HepG2 (cell line): ENCODE data around the gene BMPER. TPM values are rescaled to one million over a fixed set of nuclear protein-coding genes. Genes with fewer than 3 reads are reported as not detected.

Experiments used
- ATAC-seq: fragments of 200-7000 bp; cut with Tn5 transposase; 3 replicates; pipeline ENCODE4 v1.9.1; 2020; ENCODE audit warnings: mild to moderate bottlenecking, moderate library complexity
- BruUV-seq: library from RNA; stranded (reverse); fragments of 400-500 nt; replicated peaks from 2 replicates; lab custom pipeline; 2021; lab: Mats Ljungman, UMichigan
- CTCF ChIA-PET: fragments of 300-600 bp; formaldehyde crosslinking; extraction: SDS; loops from one replicate; lab custom pipeline; 2021; ENCODE audit warnings: low total read pairs, inconsistent platforms, low intra/inter-chr PET ratio; lab: Yijun Ruan, JAX
- POLR2A ChIA-PET: fragments of 350-600 bp; sonication (Branson Sonifier 250); formaldehyde crosslinking; loops from one replicate; lab custom pipeline; 2020; ENCODE audit warnings: antibody characterized with exemption, inconsistent platforms; lab: Yijun Ruan, JAX
- DNase-seq: peaks from one replicate; pipeline ENCODE4 v3.0.0-alpha.2; 2015; ENCODE audit warnings: low spot score
- FAIRE-seq: peaks from 3 replicates; lab custom pipeline; 2011; peaks lifted over from hg19 to GRCh38; lab: Jason Lieb, UNC
- H2AFZ ChIP-seq: one replicate; pipeline ENCODE4 v1.6.1; 2011; ENCODE audit warnings: low read length, inconsistent platforms
- H3K27ac ChIP-seq: fragments of 300-600 bp; 3 replicates; pipeline ENCODE4 v1.8.0; 2011; ENCODE audit warnings: mixed run types, mild to moderate bottlenecking, mixed read lengths, low read length, inconsistent platforms; ENCODE audit not compliant: insufficient read depth; ENCODE audit errors: extremely low read length
- H3K27me3 ChIP-seq, 2 experiments: fragments of 200-600 bp in 1 of 2; 2 replicates in 1 of 2; 3 replicates in 1 of 2; pipeline versions ENCODE4 v1.6.0 to v1.8.0; 2011; ENCODE audit warnings: low read length in 2 of 2, mild to moderate bottlenecking in 2 of 2, moderate library complexity in 2 of 2, inconsistent platforms in 1 of 2; ENCODE audit not compliant: insufficient read depth in 2 of 2, control insufficient read depth in 1 of 2
- H3K36me3 ChIP-seq, 2 experiments: fragments of 200-600 bp in 1 of 2; replicated peaks in 1 of 2; 2 replicates in 1 of 2; 3 replicates in 1 of 2; pipeline versions ENCODE4 v1.5.1 to v1.8.0; 2011; ENCODE audit warnings: low read length in 2 of 2, inconsistent platforms in 1 of 2; ENCODE audit not compliant: insufficient read depth in 2 of 2, control insufficient read depth in 1 of 2
- H3K4me1 ChIP-seq: 2 replicates; pipeline ENCODE4 v1.5.1; 2012; ENCODE audit warnings: low read length, inconsistent platforms; ENCODE audit not compliant: insufficient read depth
- H3K4me2 ChIP-seq: 2 replicates; pipeline ENCODE4 v1.6.0; 2011; ENCODE audit warnings: low read depth, low read length, inconsistent platforms
- H3K4me3 ChIP-seq, 3 experiments: fragments of 200-600 bp in 1 of 3; sonication (generic), shearing (Covaris generic) in 1 of 3; replicated peaks in 1 of 3; 2 replicates each; pipeline ENCODE4 v1.5.1; 2011 to 2016; ENCODE audit warnings: low read length in 3 of 3, inconsistent platforms in 2 of 3, low read depth in 2 of 3, mild to moderate bottlenecking in 2 of 3, control low read depth in 1 of 3, mixed read lengths in 1 of 3; ENCODE audit not compliant: insufficient read depth in 1 of 3
- H3K79me2 ChIP-seq: one replicate; pipeline ENCODE4 v1.6.1; 2011; ENCODE audit warnings: low read length, inconsistent platforms; ENCODE audit not compliant: insufficient read depth
- H3K9ac ChIP-seq: 2 replicates; pipeline ENCODE4 v1.6.0; 2011; ENCODE audit warnings: mild to moderate bottlenecking, low read depth, low read length, inconsistent platforms; ENCODE audit not compliant: insufficient read depth
- H3K9me3 ChIP-seq: 2 replicates; pipeline ENCODE4 v1.5.1; 2012; ENCODE audit warnings: mild to moderate bottlenecking, low read length
- H4K20me1 ChIP-seq: 2 replicates; pipeline ENCODE4 v1.6.0; 2011; ENCODE audit warnings: inconsistent platforms, mild to moderate bottlenecking, low read length, moderate library complexity; ENCODE audit not compliant: insufficient read depth
- DNMT3B ChIP-seq: conservative IDR thresholded peaks from 2 replicates; pipeline ENCODE4 v1.6.1; 2016; ENCODE audit warnings: missing biosample characterization, control low read depth
- HMGA1 ChIP-seq: sonication (generic); formaldehyde crosslinking; conservative IDR thresholded peaks from 2 replicates; pipeline ENCODE4 v1.4.0; 2020; ENCODE audit warnings: missing genetic modification reagents
- ISX ChIP-seq: sonication (generic); formaldehyde crosslinking; conservative IDR thresholded peaks from 2 replicates; pipeline ENCODE4 v1.5.0; 2020; ENCODE audit warnings: missing genetic modification reagents
- KAT8 ChIP-seq: IDR thresholded peaks from 2 replicates; pipeline ENCODE4 v1.6.1; 2016; ENCODE audit warnings: missing genetic modification reagents, missing compliant biosample characterization
- PHB2 ChIP-seq: fragments of 450-650 bp; IDR thresholded peaks from 2 replicates; pipeline ENCODE4 v1.6.1; 2018; ENCODE audit not compliant: partially characterized antibody
- PRDM15 ChIP-seq: sonication (generic); formaldehyde crosslinking; IDR thresholded peaks from 2 replicates; pipeline ENCODE4 v1.4.0; 2020; ENCODE audit warnings: missing genetic modification reagents
- TSC22D2 ChIP-seq: sonication (generic); formaldehyde crosslinking; IDR thresholded peaks from 2 replicates; pipeline ENCODE4 v1.5.1; 2020; ENCODE audit warnings: missing genetic modification reagents, mild to moderate bottlenecking, borderline replicate concordance
- ZFP37 ChIP-seq: sonication (generic); formaldehyde crosslinking; IDR thresholded peaks from 2 replicates; pipeline ENCODE4 v1.4.0; 2020; ENCODE audit warnings: missing genetic modification reagents, borderline replicate concordance
- ZFP41 ChIP-seq: sonication (generic); formaldehyde crosslinking; IDR thresholded peaks from 2 replicates; pipeline ENCODE4 v1.4.0; 2020; ENCODE audit warnings: mild to moderate bottlenecking, missing genetic modification reagents, borderline replicate concordance
- ZNF333 ChIP-seq: sonication (generic); formaldehyde crosslinking; IDR thresholded peaks from 2 replicates; pipeline ENCODE4 v1.4.0; 2020; ENCODE audit warnings: mild to moderate bottlenecking, missing genetic modification reagents, borderline replicate concordance
- ZNF34 ChIP-seq: sonication (generic); formaldehyde crosslinking; IDR thresholded peaks from 2 replicates; pipeline ENCODE4 v1.4.0; 2020; ENCODE audit warnings: mild to moderate bottlenecking, missing genetic modification reagents, borderline replicate concordance
- ZNF564 ChIP-seq: sonication (generic); formaldehyde crosslinking; IDR thresholded peaks from 2 replicates; pipeline ENCODE4 v1.8.1; 2023; ENCODE audit warnings: mild to moderate bottlenecking, missing genetic modification reagents
- ZNF691 ChIP-seq: sonication (generic); formaldehyde crosslinking; IDR thresholded peaks from 2 replicates; pipeline ENCODE4 v1.4.0; 2020; ENCODE audit warnings: missing genetic modification reagents, low read depth, mild to moderate bottlenecking, borderline replicate concordance
- ZNF891 ChIP-seq: sonication (generic); formaldehyde crosslinking; IDR thresholded peaks from 2 replicates; pipeline ENCODE4 v1.5.0; 2020; ENCODE audit warnings: mild to moderate bottlenecking, missing genetic modification reagents
- ZSCAN21 ChIP-seq: sonication (generic); formaldehyde crosslinking; IDR thresholded peaks from 2 replicates; pipeline ENCODE4 v1.8.0; 2022; ENCODE audit warnings: mild to moderate bottlenecking, missing genetic modification reagents, moderate library complexity, borderline replicate concordance
- ZSCAN5A ChIP-seq: sonication (generic); formaldehyde crosslinking; IDR thresholded peaks from 2 replicates; pipeline ENCODE4 v1.8.0; 2022; ENCODE audit warnings: mild to moderate bottlenecking, missing genetic modification reagents, borderline replicate concordance
- WGBS: methylation state at CpG from one replicate; pipeline ENCODE4 v1.1.6; 2017; ENCODE audit warnings: low lambda C conversion rate; 5-methylcytosine and 5-hydroxymethylcytosine counted together
- in situ Hi-C: cut with HindIII; loops from 2 replicates; pipeline ENCODE4 v1.10.0; 2017; ENCODE audit warnings: low pct_unique_long_range_greater_than_20kb; ENCODE audit not compliant: extremely low pct_ligation_motif_present
- intact Hi-C: fragments of 100-400 bp; cut with micrococcal nuclease; formaldehyde crosslinking; loops from one replicate; pipeline ENCODE4 v1.10.0; 2022; ENCODE audit not compliant: unreplicated experiment
- polyA plus RNA-seq, 8 experiments: library from polyadenylated mRNA; depleted of rRNA in 3 of 8; stranded (reverse) in 7 of 8; unstranded in 1 of 8; fragments of >200 nt; fragmentation: Illumina TruSeq in 4 of 8; extraction: Trizol in 4 of 8; gene quantifications; 2 replicates each; pipeline versions ENCODE4 v1.2.1 to v1.2.3, GENCODE V29; 2011 to 2016; ENCODE audit warnings: low read depth in 4 of 8, missing spikeins in 1 of 8, mixed read lengths in 1 of 8; ENCODE audit not compliant: insufficient read depth in 1 of 8
- total RNA-seq, 5 experiments: library from RNA; depleted of rRNA; stranded (reverse); fragments of >200 nt; fragmentation: Illumina TruSeq; extraction: Trizol; gene quantifications; 2 replicates each; pipeline ENCODE4 v1.2.3, GENCODE V29; 2016; ENCODE audit warnings: low read depth in 1 of 5
- TF ChIP-seq, protein P1 (sequence below): sonication (generic); formaldehyde crosslinking; IDR thresholded peaks from 2 replicates; pipeline ENCODE4 v1.5.0; 2020; ENCODE audit warnings: missing genetic modification reagents

The BMPER gene
- total and polyA plus RNA-seq, 2 of the 13 experiments (the other 11 are each of a cell fraction or from before 2014, with no cell fraction given) = not detected

DNA sequence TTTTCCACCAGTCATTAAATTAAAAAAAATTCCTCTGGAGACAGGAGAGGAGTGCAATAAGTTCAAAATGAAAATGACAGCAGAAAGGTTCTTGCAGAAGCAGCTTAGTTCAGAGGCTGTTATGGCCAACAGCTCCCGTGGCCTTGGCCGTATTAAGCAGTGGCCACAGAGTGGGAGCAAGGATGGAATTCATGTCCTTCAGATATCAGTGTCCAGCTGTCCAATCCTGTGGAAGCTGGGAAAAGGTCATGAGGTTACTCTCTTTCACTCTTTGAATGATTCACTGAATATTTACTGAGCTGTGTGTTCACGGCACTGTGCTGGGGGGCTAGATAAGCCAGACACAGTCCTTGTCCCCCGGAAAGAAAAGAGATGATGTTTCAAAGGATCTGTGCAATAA is 231.8 kb downstream of the BMPER start (continued):
- no peak for TF ChIP-seq PRDM15 (CRISPR knock-in tag)
- TF ChIP-seq ZNF34 (CRISPR knock-in tag) = no peak
- no peak for TF ChIP-seq ZNF891 (CRISPR knock-in tag)
- TF ChIP-seq ZFP41 (CRISPR knock-in tag) = no peak

- no peak for DNase-seq
- H3K9me3 ChIP-seq = no peaks in the 10 kb centered on the region
- H4K20me1 ChIP-seq = no peaks in the 10 kb centered on the region
- no peak overlapping the region for H3K4me3 ChIP-seq
- H3K9ac ChIP-seq = no peak overlapping the region
- no peaks in the 10 kb centered on the region for H3K36me3 ChIP-seq
- intact Hi-C loops = loop anchor here (10.0 kb wide), 1 partner anchor 186 kb away; no protein-coding TSS in a partner anchor
- no peak for FAIRE-seq
- TF ChIP-seq ZSCAN21 (CRISPR knock-in tag) (no peak), ZNF564 (CRISPR knock-in tag) (no peak), DNMT3B (no peak), ZNF333 (CRISPR knock-in tag) (no peak), ZSCAN5A (CRISPR knock-in tag) (no peak), KAT8 (CRISPR knock-in tag) (no peak), ISX (CRISPR knock-in tag) (no peak), ZFP37 (CRISPR knock-in tag) (no peak), HMGA1 (CRISPR knock-in tag) (no peak), TSC22D2 (CRISPR knock-in tag) (no peak), ZNF691 (CRISPR knock-in tag) (no peak), PHB2 (no peak)
- TF ChIP-seq, protein P1, sequence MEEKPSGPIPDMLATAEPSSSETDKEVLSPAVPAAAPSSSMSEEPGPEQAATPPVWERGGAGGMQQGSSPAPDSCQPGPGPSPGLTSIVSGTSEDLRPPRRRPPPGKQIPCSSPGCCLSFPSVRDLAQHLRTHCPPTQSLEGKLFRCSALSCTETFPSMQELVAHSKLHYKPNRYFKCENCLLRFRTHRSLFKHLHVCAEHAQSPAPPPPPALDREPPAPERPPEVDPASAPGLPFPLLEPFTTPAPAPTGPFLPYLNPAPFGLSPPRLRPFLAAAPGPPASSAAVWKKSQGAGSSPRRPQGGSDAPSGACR = no peak
- TF ChIP-seq, all 625 proteins: peak for 0
- ATAC-seq = no peak
- Histone ChIP-seq H3K4me1 (no peaks in the 10 kb centered on the region), H2AFZ (no peak overlapping the region), H3K27me3 (peaks cover 0 to 4% of the 10 kb centered on the region in 2 experiments; a peak in 1 of 5 replicates), H3K4me2 (no peak overlapping the region), H3K79me2 (no peaks in the 10 kb centered on the region), H3K27ac (no peak overlapping the region)
- 0% methylated on average over 2 of the region's 2 CpGs for WGBS
- BruUV-seq = no TSS peak
- in situ Hi-C loops = loop anchor here (5.0 kb wide), 1 partner anchor 459 kb away; no protein-coding TSS in a partner anchor
- POLR2A ChIA-PET = no interaction called here
- CTCF ChIA-PET = no interaction called here
These were observed 233.1 kb downstream of the BMPER start for GRCh38 chr7:34138483-34138882.
